Measurements from ENCODE around the gene STIMATE.

DNA sequence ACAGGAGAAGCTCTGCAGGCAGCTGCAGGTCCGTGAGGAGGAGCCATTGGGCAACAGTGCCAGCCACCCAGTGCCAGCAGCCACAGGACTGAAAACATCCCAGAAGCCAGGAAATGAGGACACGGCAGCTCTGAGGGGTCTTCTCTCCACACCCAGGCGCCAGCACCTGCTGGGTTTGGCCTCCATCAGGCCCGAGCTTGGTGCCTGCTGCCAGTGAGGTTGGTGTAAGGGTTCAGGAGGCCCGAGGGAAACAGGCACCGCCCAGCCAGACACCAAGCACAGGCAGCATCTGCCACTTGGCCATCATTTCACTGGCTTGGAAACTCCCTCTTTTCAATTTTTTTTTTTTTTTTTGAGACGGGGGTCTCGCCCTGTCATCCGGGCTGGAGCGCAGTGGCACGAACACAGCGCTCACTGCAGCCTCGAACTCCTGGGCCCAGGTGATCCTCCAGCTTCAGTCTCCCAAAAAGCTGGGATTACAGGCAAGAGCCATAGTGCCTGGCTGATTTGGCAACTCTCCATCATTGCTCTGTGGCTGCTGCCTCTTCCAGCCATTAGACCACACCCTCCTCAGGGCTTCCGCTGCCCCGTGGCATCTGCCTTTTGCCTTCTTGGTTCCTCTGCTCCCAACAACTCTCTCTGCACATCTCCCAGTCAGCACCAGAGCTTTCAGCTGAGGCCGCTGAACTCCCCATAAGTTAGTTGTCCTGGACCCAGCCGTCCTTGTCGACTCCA is 104.2 kb downstream of the STIMATE start:
- TF ChIP-seq, protein P1, sequence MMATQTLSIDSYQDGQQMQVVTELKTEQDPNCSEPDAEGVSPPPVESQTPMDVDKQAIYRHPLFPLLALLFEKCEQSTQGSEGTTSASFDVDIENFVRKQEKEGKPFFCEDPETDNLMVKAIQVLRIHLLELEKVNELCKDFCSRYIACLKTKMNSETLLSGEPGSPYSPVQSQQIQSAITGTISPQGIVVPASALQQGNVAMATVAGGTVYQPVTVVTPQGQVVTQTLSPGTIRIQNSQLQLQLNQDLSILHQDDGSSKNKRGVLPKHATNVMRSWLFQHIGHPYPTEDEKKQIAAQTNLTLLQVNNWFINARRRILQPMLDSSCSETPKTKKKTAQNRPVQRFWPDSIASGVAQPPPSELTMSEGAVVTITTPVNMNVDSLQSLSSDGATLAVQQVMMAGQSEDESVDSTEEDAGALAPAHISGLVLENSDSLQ (IDR thresholded peaks at IDR 0.05): no peak
- TF ChIP-seq SP1 (IDR thresholded peaks at IDR 0.05) (no peak), ARNT (IDR thresholded peaks at IDR 0.05) (no peak), HDGF (IDR thresholded peaks at IDR 0.05; ENCODE audit: borderline replicate concordance) (no peak), FOXA1 (IDR thresholded peaks at IDR 0.05) (no peak)

All from HEK293T (cell line).